VCaP (cell line): Measurements from ENCODE around the gene SUFU.

ENCODE experiments used
- H3K27ac ChIP-seq: fragments of 450-650 bp; 2 replicates; pipeline ENCODE4 v1.5.1; 2017
- CTCF ChIP-seq: fragments of 450-650 bp; conservative IDR thresholded peaks from 2 replicates; pipeline ENCODE4 v1.5.1; 2017; ENCODE audit warnings: mild to moderate bottlenecking, moderate library complexity

SUFU gene

GRCh38 chr10:102617816-102618215, 114.0 kb downstream of the SUFU start:
- H3K27ac ChIP-seq, result no peak overlapping the region
- TF ChIP-seq CTCF, result no peak

DNA sequence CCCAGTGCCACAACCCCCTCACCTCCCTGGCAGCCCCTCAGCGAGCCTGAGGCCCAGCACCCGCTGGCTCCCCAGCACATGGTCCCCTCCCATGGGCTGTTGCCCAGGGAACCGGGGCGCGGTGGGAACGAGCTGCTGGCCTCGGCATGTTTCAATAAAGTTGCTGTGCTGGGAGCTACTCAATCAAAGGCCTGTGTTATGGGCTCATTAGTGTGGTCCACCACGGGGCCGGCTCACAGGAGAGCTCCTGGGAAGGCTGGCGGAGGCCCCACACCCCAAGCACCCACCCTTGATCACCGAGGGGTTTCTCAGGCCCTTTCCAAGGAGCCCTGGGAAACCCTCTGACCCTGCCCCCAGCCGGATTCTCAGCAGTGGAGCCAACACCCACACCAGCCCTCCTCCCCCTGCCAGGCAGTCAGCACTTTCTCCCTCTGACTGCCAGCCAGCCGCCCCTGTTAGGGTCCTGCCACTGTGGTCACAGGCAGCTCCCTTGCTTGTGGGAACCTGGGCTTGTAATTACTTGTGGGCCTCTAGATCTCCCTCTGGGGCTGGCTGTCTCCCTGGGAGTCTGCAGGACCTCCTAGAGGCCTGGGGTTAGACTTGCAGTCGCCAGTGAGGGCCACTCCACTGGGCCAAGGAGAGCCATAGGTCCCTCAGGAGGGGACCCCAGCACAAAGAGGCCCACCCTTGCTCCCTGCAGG, 115.7 kb downstream of the SUFU start:
- TF ChIP-seq CTCF, result no peak

GRCh38 chr10:102620138-102620590, 116.4 kb downstream of the SUFU start:
- peak overlapping the region; percentile 95 for H3K27ac ChIP-seq
- no peak for TF ChIP-seq CTCF

More for the DNA sequence above, 115.7 kb downstream of the SUFU start:
- H3K27ac ChIP-seq, result peak overlapping the region; percentile 95

GRCh38 chr10:102620591-102621442, 117.0 kb downstream of the SUFU start:
- no peak for TF ChIP-seq CTCF
- peak overlapping the region; percentile 95 for H3K27ac ChIP-seq

DNA sequence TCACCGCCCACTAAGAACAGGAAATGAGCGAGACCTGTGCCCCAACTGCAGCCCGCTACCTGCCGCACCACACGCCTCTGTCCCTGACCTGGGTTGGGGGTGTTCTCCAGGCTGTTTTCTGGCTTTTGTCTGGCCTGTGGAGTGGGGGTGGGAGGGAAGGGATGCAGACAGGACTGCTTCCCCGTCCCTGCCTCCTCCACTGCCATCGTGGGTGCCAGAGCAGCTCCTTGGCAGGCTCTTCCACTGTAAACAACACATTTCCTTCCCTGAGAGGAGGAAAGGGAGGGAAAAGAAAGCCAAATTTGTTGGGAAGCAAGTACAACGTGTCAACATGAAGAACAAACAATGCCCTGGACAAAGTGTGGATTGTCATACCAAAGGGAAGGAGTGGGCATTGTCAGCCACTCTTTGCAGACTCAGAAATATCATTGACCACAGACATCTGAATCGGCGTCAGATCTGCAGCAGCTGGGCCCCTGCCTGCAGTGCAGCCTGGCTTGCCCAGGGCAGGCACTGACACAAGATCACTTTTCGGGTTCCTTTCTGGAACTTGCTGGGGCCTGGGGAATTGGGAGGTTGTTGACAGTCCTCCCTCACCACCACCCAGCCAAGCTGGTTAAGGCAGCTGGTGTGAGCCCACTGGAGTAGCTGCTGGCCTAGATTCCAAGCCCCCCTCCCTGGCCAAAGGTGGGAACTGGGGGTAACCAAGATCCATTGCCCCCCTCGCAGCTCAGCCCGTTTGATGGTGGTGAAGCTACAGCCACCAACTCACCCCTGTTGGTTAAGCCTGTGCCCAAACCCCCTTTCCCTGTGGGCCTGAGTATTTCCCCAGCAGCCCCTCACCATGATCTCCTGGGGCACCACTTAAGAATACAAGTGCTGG, 117.9 kb downstream of the SUFU start:
- TF ChIP-seq CTCF, result no peak
- peak overlapping the region; percentile 95 for H3K27ac ChIP-seq

GRCh38 chr10:102624094-102624493, 120.3 kb downstream of the SUFU start:
- H3K27ac ChIP-seq, result peak overlapping the region; percentile 95; the same call in 1 of the 2 replicates
- TF ChIP-seq CTCF, result no peak
